H1 (cell line): ENCODE measurements around the gene PTPRG. TPM values are rescaled to one million over a fixed set of nuclear protein-coding genes. Genes with fewer than 3 reads are reported as not detected.

Source experiments
- CTCF ChIA-PET: fragments of 300-600 bp; sonication (Branson Sonifier 250); formaldehyde crosslinking; loops from one replicate; lab custom pipeline; 2021; ENCODE audit not compliant: partially characterized antibody; lab: Charles Lee
- POLR2A ChIA-PET: fragments of 300-600 bp; sonication (Branson Sonifier 250); formaldehyde crosslinking; loops from one replicate; lab custom pipeline; 2021; ENCODE audit warnings: inconsistent platforms; ENCODE audit not compliant: partially characterized antibody; lab: Charles Lee
- DNase-seq, 2 experiments: peaks; one replicate each; pipeline versions ENCODE4 v3.0.0 to v3.0.0-alpha.2; 2010 to 2022; ENCODE audit warnings: low spot score in 2 of 2, low read depth in 1 of 2, mixed read lengths in 1 of 2
- FAIRE-seq: peaks from 2 replicates; lab custom pipeline; 2011; peaks lifted over from hg19 to GRCh38; lab: Jason Lieb, UNC
- H2AFZ ChIP-seq: 2 replicates; pipeline ENCODE4 v1.8.1; 2012; ENCODE audit warnings: low read length, inconsistent platforms
- H2AK5ac ChIP-seq: 2 replicates; pipeline ENCODE4 v1.6.1; 2013; ENCODE audit warnings: low read depth, low read length
- H2BK120ac ChIP-seq: replicated peaks from 2 replicates; pipeline ENCODE3; 2013; ENCODE audit warnings: low read depth, low read length, inconsistent platforms
- H2BK12ac ChIP-seq: 2 replicates; pipeline ENCODE4 v1.6.1; 2013; ENCODE audit warnings: low read depth, low read length
- H2BK15ac ChIP-seq: 2 replicates; pipeline ENCODE4 v1.6.1; 2013; ENCODE audit warnings: low read length
- H2BK20ac ChIP-seq: 2 replicates; pipeline ENCODE4 v1.6.1; 2013; ENCODE audit warnings: low read length
- H2BK5ac ChIP-seq: 2 replicates; pipeline ENCODE4 v1.6.1; 2013; ENCODE audit warnings: low read depth, low read length
- H3K14ac ChIP-seq: 2 replicates; pipeline ENCODE4 v1.6.1; 2013; ENCODE audit warnings: inconsistent platforms; ENCODE audit not compliant: insufficient read length
- H3K18ac ChIP-seq: 2 replicates; pipeline ENCODE4 v1.6.1; 2013; ENCODE audit warnings: low read length; ENCODE audit errors: extremely low read depth
- H3K23ac ChIP-seq: 2 replicates; pipeline ENCODE4 v1.6.1; 2013; ENCODE audit warnings: inconsistent platforms; ENCODE audit not compliant: insufficient read length
- H3K23me2 ChIP-seq: 2 replicates; pipeline ENCODE4 v1.6.1; 2013; ENCODE audit warnings: low read depth, low read length
- H3K27ac ChIP-seq: 2 replicates; pipeline ENCODE4 v1.6.1; 2011; ENCODE audit warnings: low read depth, low read length, inconsistent platforms
- H3K27me3 ChIP-seq, 4 experiments: replicated peaks in 1 of 4; 1 replicate in 1 of 4; 2 replicates in 3 of 4; pipeline versions ENCODE4 v1.6.1 to v1.8.1; 2011 to 2013; ENCODE audit warnings: low read length in 3 of 4, mild to moderate bottlenecking in 3 of 4, inconsistent platforms in 2 of 4, mixed read lengths in 2 of 4, moderate library complexity in 1 of 4; ENCODE audit not compliant: control insufficient read depth in 3 of 4, insufficient read depth in 3 of 4; ENCODE audit errors: extremely low read depth in 1 of 4
- H3K36me3 ChIP-seq, 4 experiments: 2 replicates each; pipeline versions ENCODE4 v1.6.1 to v1.8.1; 2011 to 2013; ENCODE audit warnings: mild to moderate bottlenecking in 4 of 4, low read length in 3 of 4, moderate library complexity in 2 of 4, control low read depth in 1 of 4, inconsistent platforms in 1 of 4; ENCODE audit not compliant: insufficient read depth in 4 of 4, control insufficient read depth in 2 of 4
- H3K4ac ChIP-seq: replicated peaks from 2 replicates; pipeline ENCODE3; 2013; ENCODE audit warnings: low read length, low read depth, mixed read lengths, inconsistent platforms; ENCODE audit not compliant: insufficient read length
- H3K4me1 ChIP-seq, 4 experiments: replicated peaks in 1 of 4; 1 replicate in 1 of 4; 2 replicates in 3 of 4; pipeline versions ENCODE4 v1.6.1 to v1.8.1; 2011 to 2013; ENCODE audit warnings: low read length in 3 of 4, inconsistent platforms in 2 of 4, mixed read lengths in 1 of 4; ENCODE audit not compliant: insufficient read depth in 4 of 4, control insufficient read depth in 3 of 4
- H3K4me2 ChIP-seq, 2 experiments: 2 replicates each; pipeline versions ENCODE4 v1.6.1 to v1.8.1; 2011 to 2013; ENCODE audit warnings: low read depth in 2 of 2, low read length in 2 of 2, control low read depth in 1 of 2, inconsistent platforms in 1 of 2, mild to moderate bottlenecking in 1 of 2; ENCODE audit not compliant: insufficient read depth in 1 of 2
- H3K4me3 ChIP-seq, 4 experiments: fragments of 200-600, 300-600 bp in 1 of 4; sonication (generic), shearing (Covaris generic), sonication (Bioruptor Twin) in 1 of 4; 2 replicates each; pipeline versions ENCODE4 v1.5.1 to v1.8.1; 2011 to 2016; ENCODE audit warnings: low read length in 4 of 4, low read depth in 3 of 4, control low read depth in 2 of 4, inconsistent platforms in 2 of 4, mild to moderate bottlenecking in 2 of 4, mixed read lengths in 1 of 4, moderate library complexity in 1 of 4; ENCODE audit not compliant: insufficient read depth in 2 of 4; ENCODE audit errors: extremely low read depth in 1 of 4
- H3K56ac ChIP-seq: replicated peaks from 2 replicates; pipeline ENCODE3; 2013; ENCODE audit warnings: low read depth, mild to moderate bottlenecking, mixed read lengths, low read length, inconsistent platforms; ENCODE audit not compliant: insufficient read length
- H3K79me1 ChIP-seq: 2 replicates; pipeline ENCODE4 v1.6.1; 2013; ENCODE audit warnings: low read depth, low read length, control low read depth
- H3K79me2 ChIP-seq, 2 experiments: 2 replicates each; pipeline versions ENCODE4 v1.6.1 to v1.8.1; 2012 to 2013; ENCODE audit warnings: low read length in 2 of 2, mild to moderate bottlenecking in 2 of 2, inconsistent platforms in 1 of 2; ENCODE audit not compliant: insufficient read depth in 2 of 2, control insufficient read depth in 1 of 2
- H3K9ac ChIP-seq, 4 experiments: replicated peaks in 1 of 4; 1 replicate in 1 of 4; 2 replicates in 3 of 4; pipeline versions ENCODE4 v1.6.1 to v1.8.1; 2011 to 2013; ENCODE audit warnings: low read depth in 3 of 4, low read length in 3 of 4, control low read depth in 2 of 4, mild to moderate bottlenecking in 2 of 4, moderate library complexity in 2 of 4, inconsistent platforms in 1 of 4; ENCODE audit errors: extremely low read depth in 1 of 4
- H3K9me3 ChIP-seq, 2 experiments: 2 replicates each; pipeline versions ENCODE4 v1.6.1 to v1.8.1; 2012 to 2013; ENCODE audit warnings: mild to moderate bottlenecking in 2 of 2, moderate library complexity in 2 of 2, control low read depth in 1 of 2, inconsistent platforms in 1 of 2, low read depth in 1 of 2, low read length in 1 of 2, mixed read lengths in 1 of 2; ENCODE audit not compliant: insufficient read depth in 2 of 2
- H4K20me1 ChIP-seq, 2 experiments: replicated peaks in 1 of 2; 2 replicates each; pipeline versions ENCODE3 to v1.8.1; 2011 to 2013; ENCODE audit warnings: inconsistent platforms in 2 of 2, low read length in 2 of 2, mild to moderate bottlenecking in 1 of 2; ENCODE audit not compliant: insufficient read depth in 2 of 2, control insufficient read depth in 1 of 2
- H4K5ac ChIP-seq: 2 replicates; pipeline ENCODE4 v1.6.1; 2013; ENCODE audit warnings: low read length, low read depth, mixed read lengths, inconsistent platforms; ENCODE audit not compliant: insufficient read length
- H4K8ac ChIP-seq: 2 replicates; pipeline ENCODE4 v1.8.0; 2013; ENCODE audit warnings: mild to moderate bottlenecking, moderate library complexity, low read length, inconsistent platforms; ENCODE audit not compliant: insufficient read depth; ENCODE audit errors: extremely low read depth
- H4K91ac ChIP-seq: replicated peaks from 2 replicates; pipeline ENCODE3; 2013; ENCODE audit warnings: low read length, mixed read lengths, inconsistent platforms; ENCODE audit not compliant: insufficient read length
- HDAC6 ChIP-seq: IDR thresholded peaks from one replicate; pipeline ENCODE4 v1.7.1; 2012; ENCODE audit warnings: low read depth, mild to moderate bottlenecking, inconsistent platforms, low read length, moderate library complexity
- POLR2A ChIP-seq, 2 experiments: IDR thresholded peaks; 1 replicate in 1 of 2; 2 replicates in 1 of 2; pipeline ENCODE4 v1.6.1; 2011; ENCODE audit warnings: low read depth in 2 of 2, low read length in 2 of 2, mild to moderate bottlenecking in 2 of 2; ENCODE audit errors: control extremely low read depth in 1 of 2
- POU5F1 ChIP-seq: IDR thresholded peaks from 2 replicates; pipeline ENCODE4 v1.6.1; 2011; ENCODE audit warnings: low read depth, mild to moderate bottlenecking, low read length, moderate library complexity
- WGBS, 2 experiments: shearing (Covaris generic) in 1 of 2; methylation state at CpG; one replicate each; pipeline versions ENCODE4 v1.1.6 to v1.1.7; 2013 to 2015; ENCODE audit warnings: low lambda C conversion rate in 2 of 2, mixed read lengths in 2 of 2, inconsistent platforms in 1 of 2, low coverage in 1 of 2, missing lambda C conversion rate in 1 of 2; ENCODE audit not compliant: insufficient replicate concordance in 2 of 2, insufficient coverage in 1 of 2, insufficient read length in 1 of 2; ENCODE audit errors: extremely low coverage in 1 of 2, missing lambda C conversion rate in 1 of 2; 5-methylcytosine and 5-hydroxymethylcytosine counted together
- polyA plus RNA-seq, 7 experiments: library from polyadenylated mRNA; depleted of rRNA in 3 of 7; stranded (reverse) in 5 of 7; unstranded in 2 of 7; fragments of >200 nt in 5 of 7; fragments of 200-250 nt in 2 of 7; gene quantifications; 1 replicate in 5 of 7; 2 replicates in 1 of 7; 4 replicates in 1 of 7; pipeline versions ENCODE4 v1.2.1 to v1.2.3, GENCODE V29; 2011 to 2013; ENCODE audit warnings: missing spikeins in 2 of 7, mixed read lengths in 2 of 7
- total RNA-seq: library from RNA; stranded (reverse); fragmentation: NEBNext Ultra II Directional; extraction: Animal tissue kit (Norgen Biotek cat#: 25700); gene quantifications from 2 replicates; pipeline ENCODE4 v1.2.1, GENCODE V29; 2021

PTPRG gene
- total and polyA plus RNA-seq, 2 of the 8 experiments (the other 6 are each of a cell fraction or from before 2014, with no cell fraction given): 23.3 to 96.2 TPM

- H3K23me2 ChIP-seq: no peaks in the 10 kb centered on the region
- H2BK120ac ChIP-seq: no peak overlapping the region
- FAIRE-seq: peak; percentile 83
- no peak for DNase-seq
- peaks cover 1 to 2% of the 10 kb centered on the region in 2 experiments for H4K20me1 ChIP-seq
- peaks cover 0 to 87% of the 10 kb centered on the region in 2 experiments; a peak in 3 of 4 replicates for H3K79me2 ChIP-seq
- no peaks in the 10 kb centered on the region for H3K9me3 ChIP-seq
- H3K4me2 ChIP-seq: peak overlapping the region in 1 of 2 experiments; percentile 5; a peak in 2 of 4 replicates
- no peaks in the 10 kb centered on the region; the same call in 1 of the 2 replicates for H3K79me1 ChIP-seq
- no peak overlapping the region for H2BK5ac ChIP-seq
- H3K4me1 ChIP-seq: peaks cover 6 to 42% (median 21%) of the 10 kb centered on the region in 4 experiments
- no peak overlapping the region for H4K5ac ChIP-seq
- H2BK12ac ChIP-seq: no peak overlapping the region
- H2BK15ac ChIP-seq: no peak overlapping the region
- no peak overlapping the region for H4K8ac ChIP-seq
- H2AFZ ChIP-seq: no peak overlapping the region
- ChIA-PET CTCF (interaction anchor here (2.0 kb wide), 1 partner anchor 8 kb away, joined by 4 read pairs; no protein-coding TSS in a partner anchor), POLR2A (interaction anchor here (0.6 kb wide), 1 partner anchor 11 kb away, joined by 3 read pairs; no protein-coding TSS in a partner anchor)
- no peak overlapping the region for H4K91ac ChIP-seq
- no peak overlapping the region for H3K56ac ChIP-seq
- no peak overlapping the region for H3K4ac ChIP-seq
- H2BK20ac ChIP-seq: no peak overlapping the region
- no peak overlapping the region for H3K4me3 ChIP-seq
- no peak overlapping the region for H3K23ac ChIP-seq
- H3K36me3 ChIP-seq: no peaks in the 10 kb centered on the region
- H3K14ac ChIP-seq: no peak overlapping the region
- no peak overlapping the region for H2AK5ac ChIP-seq
- no peaks in the 10 kb centered on the region for H3K27me3 ChIP-seq
- 61% methylated on average over 2 of the region's 2 CpGs; no CpG with 5 or more reads in 1 of the 2 experiments for WGBS, 2 experiments
- no peak overlapping the region for H3K18ac ChIP-seq
- H3K27ac ChIP-seq: no peak overlapping the region
- H3K9ac ChIP-seq: no peak overlapping the region
- TF ChIP-seq POU5F1 (no peak), POLR2A (IDR thresholded peaks at IDR 0.05; ENCODE audit: control extremely low read depth in 1 of 2, low read depth in 2 of 2, low read length in 2 of 2) (no peak), HDAC6 (no peak)
These were observed 392.7 kb downstream of the PTPRG start for GRCh38 chr3:61954097-61954540.
